IPS DF 19.7 (cell line): ENCODE data around the gene TPRG1.

ENCODE experiments used
- DNase-seq: peaks from one replicate; pipeline ENCODE4 v3.0.0-alpha.2; 2013; ENCODE audit warnings: low read depth, low spot score

The TPRG1 gene

DNA sequence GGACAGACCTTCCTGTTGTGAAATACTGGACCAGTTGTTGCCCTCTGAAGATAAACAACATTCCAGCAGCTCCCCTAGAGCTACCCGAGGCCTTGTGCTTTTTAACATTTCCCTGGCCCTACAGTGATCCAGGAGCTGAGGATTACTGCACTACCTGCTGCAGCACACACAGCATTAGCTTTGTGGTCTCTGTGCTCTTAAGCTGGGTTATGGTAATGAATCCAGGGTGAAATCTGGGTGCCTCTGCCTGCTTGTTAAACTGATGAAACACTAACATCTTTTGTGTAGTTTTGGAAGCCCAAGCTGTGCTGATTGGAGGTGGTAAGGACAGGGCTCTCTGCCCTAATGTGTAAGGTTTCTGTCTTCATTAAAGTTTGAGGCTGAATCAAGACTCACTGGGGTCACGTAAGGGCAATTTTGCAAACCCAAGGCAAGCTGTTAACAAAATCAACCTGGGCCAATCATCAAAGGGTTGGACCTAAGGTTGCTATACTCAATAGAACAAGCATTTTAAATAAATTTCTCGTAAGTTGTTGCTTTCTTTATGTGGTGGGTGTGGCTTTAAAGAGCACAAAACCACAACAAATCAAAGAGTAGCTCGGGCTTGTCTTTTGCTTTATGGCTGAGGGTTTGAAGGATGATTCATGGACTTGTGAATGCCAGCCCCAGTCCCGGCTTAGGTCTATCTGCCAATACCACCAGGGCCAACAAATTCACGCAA lies 183.9 kb downstream of the TPRG1 start:
- no peak for DNase-seq

DNA sequence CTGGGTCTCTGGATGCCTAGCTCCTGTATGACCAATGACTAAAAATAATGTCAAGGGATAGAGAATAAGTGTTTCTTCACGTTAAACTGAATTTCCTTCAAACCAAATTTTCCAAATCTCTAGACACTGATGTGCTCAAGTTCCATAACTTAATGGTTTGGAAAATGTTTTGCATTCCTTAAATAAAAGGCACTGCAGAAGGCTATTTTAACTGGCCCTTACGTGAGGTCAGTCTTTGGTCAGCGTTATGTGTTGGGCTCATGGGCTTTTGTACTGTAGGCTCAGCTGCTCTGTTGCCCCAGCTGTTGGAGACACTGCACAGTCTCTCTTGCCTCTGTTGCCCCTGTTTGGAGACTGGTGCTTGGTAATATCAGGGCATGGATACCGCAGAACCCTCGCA lies 188.5 kb downstream of the TPRG1 start:
- no peak for DNase-seq

DNA sequence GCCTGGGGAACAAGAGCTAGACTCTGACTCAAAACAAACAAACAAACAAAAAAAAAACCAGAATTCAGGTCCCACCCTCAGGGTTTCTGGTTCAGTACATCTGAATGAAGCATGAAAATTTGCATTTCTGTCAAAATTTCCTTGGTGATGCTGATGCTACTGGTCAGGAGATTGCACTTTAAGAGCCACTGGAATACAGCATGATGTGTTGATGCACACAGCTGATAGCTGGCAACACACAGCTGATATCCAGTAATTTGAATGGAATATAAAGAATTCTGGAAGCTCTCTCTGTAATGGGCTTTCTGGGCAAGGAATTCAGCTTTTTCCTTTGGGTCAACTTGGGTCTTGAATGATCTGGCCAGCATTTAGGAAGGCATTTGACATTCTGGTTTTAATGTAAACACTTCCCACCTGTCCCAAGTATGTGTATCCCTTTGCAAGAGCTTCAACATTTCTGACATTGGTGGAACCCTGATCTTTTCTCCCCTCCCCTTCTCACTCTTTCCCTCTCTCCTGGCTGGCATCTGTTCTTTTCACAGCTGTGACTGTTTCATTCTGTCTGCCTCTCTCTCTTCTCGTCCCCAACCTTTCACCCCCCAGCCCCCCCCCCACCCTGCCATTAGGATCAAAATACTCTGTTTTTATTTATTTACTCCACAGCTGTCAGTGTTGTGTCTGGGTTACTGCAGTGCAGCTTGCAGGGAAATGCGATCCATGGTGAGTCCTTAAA lies 189.5 kb downstream of the TPRG1 start:
- no peak for DNase-seq

DNA sequence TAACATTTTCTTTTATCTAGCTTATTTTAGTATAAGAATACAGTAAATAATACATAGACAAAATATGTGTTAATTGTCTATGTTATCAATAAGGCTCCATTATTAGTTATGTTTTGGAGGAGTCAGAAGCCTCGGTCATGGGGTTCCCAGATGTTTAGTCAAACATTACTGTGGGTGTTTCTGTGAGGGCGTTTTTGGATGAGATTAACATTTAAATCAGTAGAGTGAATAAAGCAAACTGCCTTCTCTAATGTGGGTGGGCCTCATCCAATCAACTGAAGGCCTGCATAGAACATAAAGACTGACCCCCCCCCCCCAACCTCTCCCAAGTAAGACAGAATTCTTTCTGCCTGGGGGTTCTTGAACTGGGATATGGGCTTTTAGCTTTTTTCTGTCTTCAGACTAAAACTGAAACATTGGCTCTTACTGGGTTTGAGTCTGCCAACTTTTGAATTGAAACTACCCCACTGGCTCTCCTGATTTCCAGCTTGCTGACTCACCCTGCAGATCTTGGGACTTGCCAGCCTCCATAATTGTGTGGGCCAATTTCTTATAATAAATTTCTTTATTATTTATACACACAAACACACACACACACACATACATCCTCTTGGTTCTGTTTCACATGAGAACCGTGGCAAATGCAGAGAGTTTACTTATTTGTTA lies 192.0 kb downstream of the TPRG1 start:
- no peak for DNase-seq

DNA sequence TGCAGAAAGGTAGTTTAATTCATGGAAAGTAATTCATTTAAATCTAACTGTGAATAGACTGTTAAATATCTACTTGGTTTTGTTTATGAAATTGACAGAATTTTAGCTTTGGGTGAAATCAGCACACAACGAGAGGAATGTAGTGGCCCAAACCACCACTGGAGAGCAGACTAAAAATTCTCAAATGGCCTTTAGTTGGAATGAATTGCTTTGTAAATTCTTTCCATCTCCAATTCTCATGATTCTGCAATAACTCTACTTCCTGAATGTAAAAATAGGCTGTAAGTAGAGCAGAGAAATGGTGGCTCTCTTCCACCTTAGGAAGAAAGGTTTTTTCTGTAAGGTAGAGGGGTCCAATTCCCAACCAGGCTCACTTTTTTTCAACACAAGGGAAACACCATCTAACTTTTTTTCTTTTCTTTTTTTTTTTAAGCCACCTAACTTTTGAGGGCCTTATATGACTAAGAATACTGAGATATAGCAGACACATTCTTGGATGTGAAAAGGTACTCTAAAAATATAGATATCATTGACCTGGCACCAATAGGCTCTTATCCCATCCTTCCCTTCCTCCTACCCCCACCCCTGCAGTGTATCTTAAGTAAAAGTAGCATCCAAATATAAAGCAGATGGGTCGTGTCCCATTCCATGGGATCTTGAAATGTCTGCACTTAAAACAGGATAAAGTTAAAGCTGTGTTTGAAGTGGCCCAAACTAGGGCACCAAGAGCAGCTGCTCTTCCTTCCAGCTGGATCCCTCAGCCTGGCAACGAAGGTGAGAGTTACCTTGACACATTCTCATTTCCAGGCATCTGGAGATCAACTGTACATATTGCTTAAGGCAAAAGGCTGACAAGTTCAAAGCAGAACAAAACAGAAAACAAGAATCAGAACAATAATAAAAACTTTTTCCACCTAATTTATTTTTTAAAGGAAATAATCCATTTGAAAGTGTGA lies 194.1 kb downstream of the TPRG1 start:
- DNase-seq = no peak

DNA sequence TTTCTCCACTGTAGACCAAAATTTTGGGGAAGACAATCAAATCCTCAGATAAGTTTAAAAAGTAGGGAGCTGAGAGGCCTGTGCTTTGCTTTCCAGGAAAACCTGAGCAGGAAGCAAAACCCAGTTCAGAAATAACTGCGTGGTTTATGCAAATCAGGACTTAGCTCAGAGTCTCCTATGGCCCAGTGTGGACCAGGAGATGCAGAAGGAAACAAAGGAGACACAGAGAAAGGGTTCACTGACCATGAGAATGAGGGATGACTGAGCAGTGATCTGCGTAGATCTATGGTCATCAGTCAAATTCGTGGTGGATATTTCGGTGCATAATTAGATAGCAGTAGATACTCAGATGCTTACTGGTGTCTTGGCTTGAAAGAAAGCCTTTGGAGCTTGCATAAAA lies 196.6 kb downstream of the TPRG1 start:
- DNase-seq = no peak

DNA sequence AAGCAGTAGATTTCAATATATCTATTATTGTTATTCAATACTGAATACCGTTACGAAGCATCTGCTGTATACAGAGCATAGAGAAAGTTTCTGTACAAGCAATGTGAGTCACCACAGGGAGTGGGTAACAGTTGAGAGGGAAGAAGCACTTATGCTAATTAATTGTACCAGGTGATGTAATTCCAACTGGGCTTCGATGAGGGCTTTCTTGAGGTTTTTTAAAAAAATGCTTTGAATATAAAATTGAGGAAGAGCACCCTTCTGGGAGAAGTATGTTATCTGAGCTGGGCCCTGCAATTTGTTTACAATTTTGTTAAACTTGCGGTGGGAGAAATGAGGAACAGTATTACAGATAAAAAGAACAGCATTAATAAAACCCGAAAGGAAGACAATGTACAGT lies 197.9 kb downstream of the TPRG1 start:
- no peak for DNase-seq

DNA sequence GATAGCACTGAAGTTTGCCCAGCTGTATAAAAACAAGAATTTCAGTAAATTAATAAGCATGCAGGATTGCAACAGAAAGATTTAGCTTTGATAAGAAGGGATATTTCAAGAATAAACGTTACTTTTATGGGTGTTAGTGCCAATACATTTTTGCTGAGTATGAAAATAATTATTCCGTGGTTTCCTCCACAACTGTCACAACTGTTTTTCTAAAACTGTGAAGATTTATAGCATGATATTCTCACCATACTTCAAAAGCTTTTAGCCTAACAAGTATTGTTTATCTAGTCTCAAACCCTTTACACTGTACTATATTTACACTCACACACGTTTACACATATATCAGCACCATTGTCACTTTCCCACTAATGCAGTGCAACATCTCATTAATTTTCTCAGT lies 200.5 kb downstream of the TPRG1 start:
- no peak for DNase-seq
